ENCODE measurements around the gene STON1. TPM values are rescaled to one million over a fixed set of nuclear protein-coding genes. Genes with fewer than 3 reads are reported as not detected.

Gene STON1
- total and polyA plus RNA-seq, 2 of the 8 experiments (the other 6 are each of a cell fraction or from before 2014, with no cell fraction given) = 5.0 to 10.1 TPM

DNA sequence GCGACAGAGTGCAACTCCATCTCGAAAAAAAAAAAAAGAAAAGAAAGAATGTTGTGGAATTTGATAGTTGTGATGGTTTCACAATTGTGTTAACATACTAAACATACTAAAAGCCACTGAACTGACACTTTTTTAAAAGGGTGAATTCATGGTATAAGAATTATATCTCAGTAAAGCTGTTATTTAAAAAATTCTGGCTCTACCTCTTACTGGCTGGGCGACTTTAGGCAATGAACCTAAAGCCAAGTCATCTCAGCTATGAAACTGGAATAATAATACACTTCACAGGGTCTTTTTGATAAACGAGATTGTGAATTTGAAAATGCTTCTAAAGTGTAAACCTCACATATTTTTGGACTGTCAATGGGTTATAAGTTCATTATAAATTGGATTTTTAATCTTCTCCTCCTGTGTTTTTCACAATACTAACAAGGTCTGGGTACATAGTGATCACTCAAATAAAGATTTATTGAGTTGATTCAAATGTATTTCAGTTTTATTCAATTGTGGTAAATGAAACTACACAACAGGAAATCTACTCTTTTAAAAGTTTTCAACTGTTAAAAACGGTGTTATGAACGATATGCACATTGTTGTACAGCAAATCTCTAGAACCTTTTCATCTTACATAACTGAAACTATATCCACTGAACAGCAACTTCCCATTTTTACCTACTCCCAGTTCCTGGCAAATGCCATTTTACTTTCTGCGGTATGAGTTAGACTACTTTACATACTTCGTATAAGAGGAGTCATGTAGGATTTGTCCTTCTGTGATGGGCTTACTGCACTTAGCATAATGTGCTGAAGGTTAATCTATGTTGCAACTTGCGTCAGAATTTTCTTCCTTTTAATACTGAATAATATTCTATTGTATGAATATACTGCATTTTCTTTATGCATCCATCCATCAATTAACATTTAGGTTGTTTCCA lies 44.7 kb downstream of the STON1 start:
- Histone ChIP-seq H3K9ac (replicated peaks in 1 of 4; ENCODE audit: extremely low read depth in 1 of 4, low read depth in 3 of 4, low read length in 3 of 4) (no peak overlapping the region), H2BK20ac (ENCODE audit: low read length) (no peak overlapping the region), H3K27ac (ENCODE audit: low read depth, low read length) (no peak overlapping the region), H3K14ac (ENCODE audit: insufficient read length) (no peak overlapping the region), H3K9me3 (ENCODE audit: insufficient read depth in 2 of 2, low read depth in 1 of 2, low read length in 1 of 2) (no peaks in the 10 kb centered on the region), H3K56ac (replicated peaks; ENCODE audit: insufficient read length, low read depth, low read length) (no peak overlapping the region), H3K4me1 (replicated peaks in 1 of 4; ENCODE audit: control insufficient read depth in 3 of 4, insufficient read depth in 4 of 4, low read length in 3 of 4) (peaks cover 0 to 2% (median 0%) of the 10 kb centered on the region in 4 experiments; a peak in 1 of 7 replicates), H4K91ac (replicated peaks; ENCODE audit: insufficient read length, low read length) (no peak overlapping the region), H3K23me2 (ENCODE audit: low read depth, low read length) (no peaks in the 10 kb centered on the region), H2BK12ac (ENCODE audit: low read depth, low read length) (no peak overlapping the region), H3K79me2 (ENCODE audit: control insufficient read depth in 1 of 2, insufficient read depth in 2 of 2, low read length in 2 of 2) (no peaks in the 10 kb centered on the region), H2AK5ac (ENCODE audit: low read depth, low read length) (no peak overlapping the region), H3K4me3 (ENCODE audit: extremely low read depth in 1 of 4, insufficient read depth in 2 of 4, low read depth in 3 of 4, low read length in 4 of 4) (no peak overlapping the region), H3K79me1 (ENCODE audit: low read depth, low read length) (no peaks in the 10 kb centered on the region), H3K36me3 (ENCODE audit: control insufficient read depth in 2 of 4, insufficient read depth in 4 of 4, low read length in 3 of 4) (no peaks in the 10 kb centered on the region), H2AFZ (ENCODE audit: low read length) (no peak overlapping the region), H3K4ac (replicated peaks; ENCODE audit: insufficient read length, low read depth, low read length) (no peak overlapping the region), H4K5ac (ENCODE audit: insufficient read length, low read depth, low read length) (no peak overlapping the region), H3K23ac (ENCODE audit: insufficient read length) (no peak overlapping the region), H2BK15ac (ENCODE audit: low read length) (no peak overlapping the region), H2BK120ac (replicated peaks; ENCODE audit: low read depth, low read length) (no peak overlapping the region), H3K18ac (ENCODE audit: extremely low read depth, low read length) (no peak overlapping the region), H4K8ac (ENCODE audit: extremely low read depth, insufficient read depth, low read length) (no peak overlapping the region), H3K4me2 (ENCODE audit: insufficient read depth in 1 of 2, low read depth in 2 of 2, low read length in 2 of 2) (no peak overlapping the region), H3K27me3 (replicated peaks in 1 of 4; ENCODE audit: control insufficient read depth in 3 of 4, extremely low read depth in 1 of 4, insufficient read depth in 3 of 4, low read length in 3 of 4) (no peaks in the 10 kb centered on the region), H2BK5ac (ENCODE audit: low read depth, low read length) (no peak overlapping the region), H4K20me1 (replicated peaks in 1 of 2; ENCODE audit: control insufficient read depth in 1 of 2, insufficient read depth in 2 of 2, low read length in 2 of 2) (no peaks in the 10 kb centered on the region)
- DNase-seq (ENCODE audit: low read depth in 1 of 2, low spot score in 2 of 2) (no peak), FAIRE-seq (no peak)
- ChIA-PET CTCF (ENCODE audit: partially characterized antibody) (no interaction called here), POLR2A (ENCODE audit: partially characterized antibody) (no interaction called here)
- 90% methylated on average over 7 of the region's 9 CpGs; no CpG with 5 or more reads in 1 of the 2 experiments for WGBS, 2 experiments (ENCODE audit: extremely low coverage in 1 of 2, insufficient coverage in 1 of 2, insufficient read length in 1 of 2, insufficient replicate concordance in 2 of 2, low coverage in 1 of 2, low lambda C conversion rate in 2 of 2, missing lambda C conversion rate in 1 of 2)
- no peak for TF ChIP-seq CEBPB (IDR thresholded peaks at IDR 0.05; ENCODE audit: low read depth, low read length)
- no peak for TF ChIP-seq SP1 (IDR thresholded peaks at IDR 0.05; ENCODE audit: low read depth, low read length)
- no peak for TF ChIP-seq JUND (IDR thresholded peaks at IDR 0.05; ENCODE audit: low read length)
- TF ChIP-seq CHD1 (IDR thresholded peaks at IDR 0.05; ENCODE audit: low read depth, low read length) = no peak
- no peak for TF ChIP-seq RAD21 (IDR thresholded peaks at IDR 0.05 in 1 of 2, conservative IDR thresholded peaks at IDR 0.05 in 1 of 2; ENCODE audit: low read depth in 2 of 2, low read length in 2 of 2)
- no peak for TF ChIP-seq HDAC6 (IDR thresholded peaks at IDR 0.05; ENCODE audit: low read depth, low read length)
- no peak for TF ChIP-seq RBBP5 (IDR thresholded peaks at IDR 0.05; ENCODE audit: borderline replicate concordance, low read depth, low read length)
- no peak for TF ChIP-seq EP300 (IDR thresholded peaks at IDR 0.05; ENCODE audit: borderline replicate concordance in 1 of 2, low read depth in 2 of 2, low read length in 2 of 2)
- no peak for TF ChIP-seq KDM4A (IDR thresholded peaks at IDR 0.05; ENCODE audit: low read depth, low read length, severe bottlenecking)
